Fibroblast of skin of left biceps (primary cell): ENCODE results near the gene GRIN3B.
"Not testable (repeated sequence)": the region's sequence is repeated elsewhere in the genome, so short reads cannot be mapped to it uniquely, and the experiment has no call there.

Experiments
- DNase-seq, 2 experiments: peaks; one replicate each; pipeline ENCODE4 v3.0.0-alpha.2; 2013; ENCODE audit warnings: low read depth in 2 of 2

GRIN3B gene

GRCh38 chr19:1000095-1000494 is at the start of gene GRIN3B:
TSS of gene GRIN3B (plus strand) at chr19:1000419. CDS start at chr19:1000438, 19 bp downstream.
- DNase-seq: no peak

- no peak for DNase-seq
Measured at GRCh38 chr19:952049-952679, 48.1 kb upstream of the GRIN3B start.

GRCh38 chr19:952680-953444 is 47.4 kb upstream of the GRIN3B start:
- DNase-seq: no peak

DNA sequence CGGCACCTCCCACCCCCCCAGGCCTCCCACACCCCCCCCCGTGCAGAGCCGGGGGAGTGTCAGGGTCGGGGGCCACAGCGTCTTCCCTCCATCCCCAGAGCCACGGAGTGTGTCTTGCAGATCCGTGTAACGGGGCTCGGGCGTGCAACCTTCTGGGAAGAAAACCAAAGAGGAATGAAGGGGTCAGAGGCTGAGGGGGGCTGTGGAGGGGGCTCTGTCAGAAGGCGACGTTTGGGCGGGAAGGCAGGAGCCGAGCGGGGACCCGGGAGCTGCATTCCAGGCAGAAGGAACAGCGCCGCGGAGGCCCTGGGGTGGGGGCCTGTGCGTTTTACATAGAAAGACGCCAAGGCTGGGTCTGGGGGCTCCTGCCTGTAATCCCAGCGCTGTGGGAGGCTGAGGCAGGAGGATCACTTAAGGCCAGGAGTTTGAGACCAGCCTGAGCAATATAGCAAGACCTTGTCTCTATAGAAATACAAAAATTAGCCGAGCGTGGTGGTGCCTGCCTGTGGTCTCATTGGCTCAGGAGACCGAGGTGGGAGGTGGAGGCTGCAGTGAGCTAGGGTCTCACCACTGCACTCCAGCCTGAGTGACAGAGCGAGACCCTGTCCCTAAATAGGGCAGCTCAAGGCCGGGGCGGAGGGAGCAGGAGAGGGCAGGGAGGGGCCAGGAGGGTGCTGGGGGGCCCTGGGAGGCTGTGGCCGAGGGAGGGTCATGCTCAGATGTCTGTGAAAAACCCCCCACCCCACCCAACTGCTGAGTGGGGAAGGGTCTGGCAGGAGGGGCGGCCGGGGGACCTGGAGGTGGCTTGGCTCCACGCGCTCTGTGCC is 46.6 kb upstream of the GRIN3B start:
- no peak for DNase-seq

GRCh38 chr19:954272-954671 is 45.9 kb upstream of the GRIN3B start:
- DNase-seq: no peak

GRCh38 chr19:954672-955494 is 45.3 kb upstream of the GRIN3B start:
- no peak for DNase-seq

GRCh38 chr19:955803-956765 is 44.1 kb upstream of the GRIN3B start:
- no peak for DNase-seq

- DNase-seq: peak; percentile 17 to 19
Measured at GRCh38 chr19:956766-957440, 43.3 kb upstream of the GRIN3B start.

- not testable (repeated sequence) for DNase-seq
Measured at GRCh38 chr19:957578-957977, 42.6 kb upstream of the GRIN3B start.

- no peak for DNase-seq
Measured at GRCh38 chr19:958967-959855, 41.0 kb upstream of the GRIN3B start.

- no peak for DNase-seq
Measured at GRCh38 chr19:960020-960419, 40.2 kb upstream of the GRIN3B start.

GRCh38 chr19:960601-960938 is 39.6 kb upstream of the GRIN3B start:
- DNase-seq: no peak

DNA sequence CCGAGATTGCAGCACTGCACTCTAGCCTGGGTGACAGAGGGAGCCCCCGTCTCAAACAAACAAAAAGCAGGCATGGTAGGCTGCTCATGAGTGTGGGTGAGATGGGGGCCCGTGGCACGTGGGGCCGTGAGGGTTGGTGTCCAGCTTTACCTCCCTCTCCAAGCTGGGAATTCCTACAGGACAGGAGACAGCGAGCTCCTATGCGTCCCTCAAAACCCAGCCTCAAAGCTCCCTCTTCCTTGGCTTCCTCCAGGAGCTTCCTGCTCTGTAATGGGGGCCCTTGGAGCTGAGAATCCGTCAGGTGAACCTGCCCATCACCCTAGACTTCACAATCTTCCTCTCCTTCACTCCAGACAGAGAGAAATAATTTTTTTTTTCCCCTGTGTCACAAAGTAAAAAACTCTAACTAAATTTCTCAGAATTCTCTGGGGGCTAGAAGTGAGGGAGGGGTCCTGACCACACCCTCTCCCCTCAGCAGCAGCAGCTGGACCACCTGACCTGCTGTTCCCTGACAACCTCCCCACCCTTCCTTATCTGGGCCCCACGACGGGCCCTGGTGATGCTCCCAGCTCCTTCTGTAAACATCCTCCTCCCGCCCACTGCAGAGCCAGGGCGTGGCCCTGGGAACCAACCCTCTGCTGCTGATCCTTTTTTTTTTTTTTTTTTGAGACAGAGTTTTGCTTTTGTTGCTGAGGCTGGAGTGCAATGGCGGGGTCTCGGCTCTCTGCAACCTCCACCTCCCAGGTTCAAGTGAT is 38.2 kb upstream of the GRIN3B start:
- no peak for DNase-seq

DNA sequence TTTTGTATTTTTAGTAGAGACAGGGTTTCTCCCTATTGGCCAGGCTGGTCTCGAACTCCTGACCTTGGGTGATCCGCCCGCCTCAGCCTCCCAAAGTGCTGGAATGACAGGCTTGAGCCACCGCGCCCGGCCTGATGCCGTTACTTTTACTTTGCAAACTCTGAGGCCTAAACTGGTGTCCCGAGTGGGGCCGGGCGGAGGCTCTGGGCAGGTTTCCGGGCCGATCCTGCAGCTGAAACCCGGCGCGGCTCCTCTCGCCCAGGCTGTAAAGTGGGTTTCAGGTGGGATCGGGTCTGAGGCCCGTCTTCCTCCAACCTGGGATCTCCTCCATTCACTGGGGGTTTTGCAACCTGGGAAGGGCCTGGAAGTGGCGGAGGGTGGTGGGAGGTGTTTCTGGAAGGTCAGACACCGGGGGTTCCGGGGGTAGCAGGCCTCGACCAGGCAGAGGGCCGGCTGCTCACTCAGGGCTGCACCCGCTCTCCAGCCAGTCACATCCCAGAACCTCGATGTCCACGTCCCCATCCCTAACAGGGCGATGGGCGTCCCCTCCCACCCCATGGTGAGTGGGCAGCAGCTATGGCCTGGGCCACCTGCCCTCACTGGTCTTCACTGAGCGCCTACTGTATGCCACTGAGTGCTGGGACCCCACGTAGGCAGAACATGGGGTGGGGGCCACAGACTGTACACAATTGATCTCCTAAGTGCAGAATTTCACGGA is 37.4 kb upstream of the GRIN3B start:
- no peak for DNase-seq

GRCh38 chr19:963486-963951 is 36.7 kb upstream of the GRIN3B start:
- DNase-seq: no peak

DNA sequence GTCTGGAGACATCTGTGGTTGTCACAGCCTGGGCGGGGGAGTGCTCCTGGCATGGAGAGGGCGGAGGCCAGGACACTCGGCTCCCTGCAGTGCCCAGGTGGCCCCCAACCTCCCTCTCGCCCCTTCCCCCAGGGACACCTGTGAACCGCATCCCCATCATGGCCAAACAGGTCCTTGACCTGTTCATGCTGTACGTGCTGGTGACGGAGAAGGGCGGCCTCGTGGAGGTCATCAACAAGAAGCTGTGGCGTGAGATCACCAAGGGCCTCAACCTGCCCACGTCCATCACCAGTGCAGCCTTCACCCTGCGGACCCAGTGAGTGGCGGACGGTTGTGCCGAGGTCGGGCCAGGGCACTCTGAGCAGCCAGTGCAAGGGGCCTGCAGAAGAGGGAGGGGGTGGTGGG is 36.1 kb upstream of the GRIN3B start:
- DNase-seq: no peak
